H9 (cell line): ENCODE results near the gene TRHDE. TPM values are rescaled to one million over a fixed set of nuclear protein-coding genes. Genes with fewer than 3 reads are reported as not detected.

Experiments
- DNase-seq: peaks from one replicate; pipeline ENCODE4 v3.0.0-alpha.2; 2017
- H2AFZ ChIP-seq: one replicate; pipeline ENCODE4 v1.6.1; 2013; ENCODE audit warnings: mild to moderate bottlenecking, low read length, control low read depth, moderate library complexity
- H2AK5ac ChIP-seq: 2 replicates; pipeline ENCODE4 v1.6.1; 2013; ENCODE audit warnings: low read length, control low read depth, mixed read lengths; ENCODE audit not compliant: insufficient read length
- H2BK120ac ChIP-seq: one replicate; pipeline ENCODE4 v1.6.1; 2013; ENCODE audit warnings: low read depth, mild to moderate bottlenecking, low read length, control low read depth, inconsistent platforms; ENCODE audit not compliant: poor library complexity, severe bottlenecking
- H2BK12ac ChIP-seq: 2 replicates; pipeline ENCODE4 v1.6.1; 2013; ENCODE audit warnings: low read length, control low read depth, mixed read lengths, low read depth; ENCODE audit not compliant: insufficient read length
- H2BK15ac ChIP-seq: 2 replicates; pipeline ENCODE4 v1.6.1; 2013; ENCODE audit warnings: low read depth, low read length, control low read depth
- H2BK20ac ChIP-seq: one replicate; pipeline ENCODE4 v1.6.1; 2013; ENCODE audit warnings: low read depth, mild to moderate bottlenecking, low read length, control low read depth, inconsistent platforms; ENCODE audit not compliant: poor library complexity, severe bottlenecking
- H2BK5ac ChIP-seq: 2 replicates; pipeline ENCODE4 v1.6.1; 2013; ENCODE audit warnings: low read length, control low read depth, mixed read lengths; ENCODE audit not compliant: insufficient read length
- H3K14ac ChIP-seq: 2 replicates; pipeline ENCODE4 v1.6.1; 2013; ENCODE audit warnings: low read length, control low read depth; ENCODE audit not compliant: insufficient read depth
- H3K18ac ChIP-seq: 2 replicates; pipeline ENCODE4 v1.6.1; 2013; ENCODE audit warnings: low read depth, mild to moderate bottlenecking, mixed read lengths, low read length, control low read depth; ENCODE audit not compliant: insufficient read length
- H3K23ac ChIP-seq: 2 replicates; pipeline ENCODE4 v1.6.1; 2013; ENCODE audit warnings: low read length, control low read depth, mixed read lengths, low read depth; ENCODE audit not compliant: insufficient read length
- H3K23me2 ChIP-seq: 2 replicates; pipeline ENCODE4 v1.6.1; 2013; ENCODE audit warnings: low read depth, mild to moderate bottlenecking, mixed read lengths, low read length, control low read depth; ENCODE audit not compliant: insufficient read length, poor library complexity, severe bottlenecking
- H3K27ac ChIP-seq: 2 replicates; pipeline ENCODE4 v1.5.1; 2013; ENCODE audit warnings: low read length, control low read depth, mixed read lengths, low read depth; ENCODE audit not compliant: insufficient read length
- H3K27me3 ChIP-seq: 2 replicates; pipeline ENCODE4 v1.6.1; 2013; ENCODE audit warnings: low read length, control low read depth, inconsistent platforms; ENCODE audit not compliant: insufficient read depth
- H3K4ac ChIP-seq: 2 replicates; pipeline ENCODE4 v1.6.1; 2013; ENCODE audit warnings: low read depth, mild to moderate bottlenecking, control low read depth, inconsistent platforms, low read length, moderate library complexity
- H3K4me1 ChIP-seq: 2 replicates; pipeline ENCODE4 v1.6.1; 2013; ENCODE audit warnings: low read length, control low read depth, inconsistent platforms; ENCODE audit not compliant: insufficient read depth
- H3K4me2 ChIP-seq: 2 replicates; pipeline ENCODE4 v1.6.1; 2013; ENCODE audit warnings: low read length, control low read depth, mixed read lengths; ENCODE audit not compliant: insufficient read length, insufficient read depth
- H3K56ac ChIP-seq: 2 replicates; pipeline ENCODE4 v1.6.1; 2013; ENCODE audit warnings: low read depth, mild to moderate bottlenecking, mixed read lengths, low read length, control low read depth; ENCODE audit not compliant: insufficient read length
- H3K79me1 ChIP-seq: 2 replicates; pipeline ENCODE4 v1.6.1; 2013; ENCODE audit warnings: low read depth, mild to moderate bottlenecking, moderate library complexity, low read length, control low read depth, inconsistent platforms; ENCODE audit not compliant: insufficient read depth, poor library complexity, severe bottlenecking
- H3K79me2 ChIP-seq: 2 replicates; pipeline ENCODE4 v1.6.1; 2013; ENCODE audit warnings: low read length, control low read depth, inconsistent platforms; ENCODE audit not compliant: insufficient read depth
- H3K9ac ChIP-seq: 2 replicates; pipeline ENCODE4 v1.6.1; 2013; ENCODE audit warnings: low read length, control low read depth, mixed read lengths; ENCODE audit not compliant: insufficient read length; ENCODE audit errors: extremely low read depth
- H3K9me3 ChIP-seq: one replicate; pipeline ENCODE4 v1.6.1; 2013; ENCODE audit warnings: low read depth, low read length, inconsistent platforms; ENCODE audit not compliant: control insufficient read depth
- H3T11ph ChIP-seq: one replicate; pipeline ENCODE4 v1.6.1; 2013; ENCODE audit warnings: mild to moderate bottlenecking, low read length, control low read depth, inconsistent platforms
- H4K20me1 ChIP-seq: one replicate; pipeline ENCODE4 v1.6.1; 2013; ENCODE audit not compliant: control insufficient read depth, insufficient read length, insufficient read depth
- H4K5ac ChIP-seq: 2 replicates; pipeline ENCODE4 v1.6.1; 2013; ENCODE audit warnings: low read depth, mild to moderate bottlenecking, mixed read lengths, low read length, control low read depth; ENCODE audit not compliant: insufficient read length
- H4K8ac ChIP-seq: replicated peaks from 2 replicates; pipeline ENCODE4 v1.6.1; 2013; ENCODE audit warnings: low read length, control low read depth, mixed read lengths, low read depth; ENCODE audit not compliant: insufficient read length
- H4K91ac ChIP-seq: 2 replicates; pipeline ENCODE4 v1.6.1; 2013; ENCODE audit warnings: low read depth, mild to moderate bottlenecking, moderate library complexity, mixed read lengths, low read length, control low read depth; ENCODE audit not compliant: insufficient read length
- H3K27ac Mint-ChIP-seq, 3 experiments: 2 replicates in 2 of 3; 3 replicates in 1 of 3; pipeline ENCODE4 v1.8.0; 2020 to 2021; ENCODE audit warnings: mixed read lengths in 3 of 3, mild to moderate bottlenecking in 1 of 3, moderate library complexity in 1 of 3
- H3K27me3 Mint-ChIP-seq: 2 replicates; pipeline ENCODE4 v1.8.0; 2021; ENCODE audit warnings: low read depth, mild to moderate bottlenecking, moderate library complexity, mixed read lengths
- H3K36me3 Mint-ChIP-seq, 3 experiments: 2 replicates in 2 of 3; 3 replicates in 1 of 3; pipeline ENCODE4 v1.8.0; 2020 to 2021; ENCODE audit warnings: low read depth in 3 of 3, mixed read lengths in 3 of 3; ENCODE audit not compliant: insufficient read depth in 1 of 3
- H3K4me1 Mint-ChIP-seq, 2 experiments: 2 replicates each; pipeline ENCODE4 v1.8.0; 2020; ENCODE audit warnings: mixed read lengths in 2 of 2
- H3K4me3 Mint-ChIP-seq, 2 experiments: 2 replicates in 1 of 2; 3 replicates in 1 of 2; pipeline ENCODE4 v1.8.0; 2020 to 2021; ENCODE audit warnings: mild to moderate bottlenecking in 2 of 2, mixed read lengths in 2 of 2, moderate library complexity in 1 of 2
- H3K9me3 Mint-ChIP-seq, 2 experiments: 2 replicates in 1 of 2; 3 replicates in 1 of 2; pipeline ENCODE4 v1.8.0; 2020; ENCODE audit warnings: mild to moderate bottlenecking in 2 of 2, mixed read lengths in 2 of 2, moderate library complexity in 1 of 2
- CTCF ChIP-seq: fragments of 200-600 bp; sonication (generic); conservative IDR thresholded peaks from 3 replicates; pipeline ENCODE4 v1.8.0; 2021; ENCODE audit warnings: antibody characterized with exemption, mild to moderate bottlenecking
- WGBS: extraction: QIAGEN DNeasy Blood & Tissue Kit; methylation state at CpG from one replicate; pipeline ENCODE4 v1.1.7; 2013; ENCODE audit warnings: missing lambda C conversion rate, low lambda C conversion rate, mixed read lengths; ENCODE audit not compliant: insufficient read length; ENCODE audit errors: extremely low coverage; 5-methylcytosine and 5-hydroxymethylcytosine counted together
- total RNA-seq: library from RNA; stranded (reverse); gene quantifications from 2 replicates; pipeline ENCODE4 v1.2.1, GENCODE V29; 2021

The TRHDE gene
- total RNA-seq, 1 experiment from 2014 or later: 1.0 TPM

- Histone ChIP-seq H2BK15ac (no peak overlapping the region), H3K9ac (no peak overlapping the region), H2AFZ (no peak overlapping the region), H2BK120ac (no peak overlapping the region), H3T11ph (no peak overlapping the region), H2BK20ac (no peak overlapping the region), H2BK5ac (no peak overlapping the region), H3K56ac (no peak overlapping the region), H4K20me1 (no peaks in the 10 kb centered on the region), H3K4me1 (no peaks in the 10 kb centered on the region; the same call in 1 of the 2 replicates), H3K27ac (no peak overlapping the region), H3K23me2 (no peaks in the 10 kb centered on the region), H2BK12ac (no peak overlapping the region), H4K91ac (no peak overlapping the region), H3K23ac (no peak overlapping the region), H3K27me3 (no peaks in the 10 kb centered on the region), H3K9me3 (no peaks in the 10 kb centered on the region), H3K4ac (no peak overlapping the region), H4K8ac (no peak overlapping the region), H3K18ac (no peak overlapping the region), H2AK5ac (no peak overlapping the region), H3K79me1 (no peaks in the 10 kb centered on the region), H3K4me2 (no peak overlapping the region), H4K5ac (no peak overlapping the region), H3K14ac (no peak overlapping the region), H3K79me2 (no peaks in the 10 kb centered on the region)
- Mint-ChIP-seq H3K4me3 (no peak overlapping the region), H3K27me3 (no peaks in the 10 kb centered on the region), H3K4me1 (peaks cover 3% of the 10 kb centered on the region in 2 experiments; a peak in 2 of 4 replicates), H3K9me3 (no peaks in the 10 kb centered on the region), H3K27ac (no peak overlapping the region), H3K36me3 (no peaks in the 10 kb centered on the region; a peak in 1 of 7 replicates)
- DNase-seq: no peak
- WGBS: no CpG with 5 or more reads among the region's 2 CpGs
- TF ChIP-seq CTCF: no peak
Measured at GRCh38 chr12:72288911-72289310, 16.7 kb downstream of the TRHDE start.
